ENCODE results near the gene KANSL1. TPM values are rescaled to one million over a fixed set of nuclear protein-coding genes. Genes with fewer than 3 reads are reported as not detected.
A peak's percentile ranks its signal among the peaks of the same experiment; 100 is the strongest.

The KANSL1 gene
- total RNA-seq, 1 donor from 2014 or later, result 94.5 TPM

DNA sequence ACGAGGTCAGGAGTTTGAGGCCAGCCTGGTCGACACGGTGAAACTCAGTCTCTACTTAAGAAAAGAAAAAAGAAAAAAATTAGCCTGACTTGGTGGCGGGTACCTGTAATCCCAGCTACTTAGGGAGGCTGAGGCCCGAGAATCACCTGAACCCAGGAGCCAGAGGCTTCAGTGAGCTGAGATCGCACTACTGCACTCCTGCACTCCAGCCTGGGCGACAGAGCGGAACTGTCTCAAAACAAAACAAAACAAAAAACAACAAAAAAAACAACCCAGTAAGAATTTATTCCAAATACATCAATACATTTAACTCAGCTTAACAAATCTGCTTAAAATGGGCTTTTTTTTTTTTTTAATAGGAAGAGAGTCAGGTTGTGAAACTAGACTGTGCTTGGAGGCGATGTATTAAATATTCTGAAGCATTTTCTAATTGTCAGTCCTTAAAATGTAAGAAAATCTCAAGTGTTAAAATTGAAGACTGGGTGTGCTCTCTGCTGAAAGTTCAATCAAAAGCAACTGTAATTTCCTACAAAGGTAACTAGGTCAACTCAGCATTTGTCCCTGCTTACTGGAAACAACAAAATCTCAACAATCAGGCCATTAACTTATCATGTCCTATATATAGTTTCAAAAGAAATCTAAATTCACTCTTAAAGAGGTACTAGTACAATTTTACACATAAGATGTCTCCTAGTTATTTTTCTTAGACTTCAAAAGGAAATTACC is 23.2 kb downstream of the KANSL1 start:
- peaks cover 14 to 30% (median 20%) of the 10 kb centered on the region in 3 donors for H3K36me3 ChIP-seq (ENCODE audit: control insufficient read depth in 3 of 3, insufficient read depth in 3 of 3, low read length in 3 of 3)
- no peak overlapping the region for H3K27ac ChIP-seq (ENCODE audit: low read depth, low read length)
- no peaks in the 10 kb centered on the region for H3K27me3 ChIP-seq (ENCODE audit: control insufficient read depth in 3 of 3, insufficient read depth in 3 of 3, low read length in 3 of 3)
- no peak overlapping the region for H3K4me3 ChIP-seq (ENCODE audit: low read length in 3 of 3)
- H3K4me1 ChIP-seq (ENCODE audit: control insufficient read depth in 3 of 3, insufficient read depth in 3 of 3, low read length in 3 of 3), result peaks cover 21 to 65% (median 48%) of the 10 kb centered on the region in 3 donors
- no peaks in the 10 kb centered on the region for H3K9me3 ChIP-seq (ENCODE audit: control insufficient read depth in 3 of 3, low read length in 3 of 3)
- H3K9ac ChIP-seq (ENCODE audit: low read depth in 1 of 3, low read length in 3 of 3), result no peak overlapping the region

DNA sequence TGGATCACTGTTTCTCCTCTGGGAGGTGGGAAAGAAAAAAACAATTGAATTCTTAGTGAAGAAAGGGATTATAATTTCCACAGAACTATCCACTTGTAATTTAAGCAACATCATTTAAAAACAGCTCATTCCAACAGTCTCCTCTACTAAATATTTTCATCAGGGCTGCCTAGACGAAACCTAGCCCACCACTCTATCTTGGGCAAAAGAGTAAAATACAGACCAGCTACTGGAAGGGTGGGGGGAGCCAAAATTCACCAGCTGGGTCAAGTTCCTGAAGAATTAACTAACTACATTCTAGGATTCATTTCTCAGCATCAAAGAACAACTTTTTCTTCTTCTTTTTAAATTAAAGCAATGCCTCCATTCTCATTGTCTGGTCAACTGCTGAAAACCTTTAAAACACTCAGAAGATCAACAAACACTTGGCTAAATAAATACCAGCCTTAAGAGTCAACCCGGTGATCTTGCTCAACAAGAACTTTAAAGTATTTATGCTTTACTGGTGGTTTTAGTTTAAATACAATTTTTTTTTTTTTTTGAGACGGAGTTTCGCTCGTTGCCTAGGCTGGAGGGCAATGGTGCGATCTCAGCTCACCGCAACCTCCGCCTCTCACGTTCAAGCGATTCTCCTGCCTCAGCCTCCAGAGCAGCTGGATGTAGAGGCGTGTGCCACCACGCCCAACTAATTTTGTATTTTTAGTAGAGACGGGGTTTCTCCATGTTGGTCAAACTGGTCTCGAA is 25.2 kb downstream of the KANSL1 start:
- Histone ChIP-seq H3K4me1 (ENCODE audit: control insufficient read depth in 3 of 3, insufficient read depth in 3 of 3, low read length in 3 of 3) (peaks cover 22 to 65% (median 46%) of the 10 kb centered on the region in 3 donors), H3K9me3 (ENCODE audit: control insufficient read depth in 3 of 3, low read length in 3 of 3) (no peaks in the 10 kb centered on the region), H3K4me3 (ENCODE audit: low read length in 3 of 3) (no peak overlapping the region), H3K27ac (ENCODE audit: low read depth, low read length) (no peak overlapping the region), H3K9ac (ENCODE audit: low read depth in 1 of 3, low read length in 3 of 3) (peak overlapping the region in 1 of 3 donors; percentile 23), H3K27me3 (ENCODE audit: control insufficient read depth in 3 of 3, insufficient read depth in 3 of 3, low read length in 3 of 3) (no peaks in the 10 kb centered on the region), H3K36me3 (ENCODE audit: control insufficient read depth in 3 of 3, insufficient read depth in 3 of 3, low read length in 3 of 3) (peaks cover 14 to 30% (median 20%) of the 10 kb centered on the region in 3 donors)

DNA sequence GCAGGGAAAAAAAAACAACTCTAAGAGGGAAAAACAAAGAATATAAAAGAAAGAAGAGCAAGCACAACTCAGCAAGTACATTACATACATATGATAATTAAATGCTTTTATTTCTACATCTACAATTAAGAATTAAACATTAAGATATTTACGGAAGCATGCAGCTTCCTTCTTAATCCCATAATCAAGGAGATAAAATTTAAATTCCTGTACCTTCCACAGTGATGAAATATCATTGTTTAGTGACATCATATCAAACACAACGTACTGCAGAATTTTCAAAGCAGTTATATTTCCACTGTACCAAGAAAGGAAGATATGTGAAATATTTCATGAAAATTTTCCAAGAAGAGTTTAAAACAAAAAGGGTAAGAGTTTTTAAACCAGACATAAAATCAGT is 26.0 kb downstream of the KANSL1 start:
- Histone ChIP-seq H3K36me3 (ENCODE audit: control insufficient read depth in 3 of 3, insufficient read depth in 3 of 3, low read length in 3 of 3) (peaks cover 14 to 30% (median 20%) of the 10 kb centered on the region in 3 donors), H3K27me3 (ENCODE audit: control insufficient read depth in 3 of 3, insufficient read depth in 3 of 3, low read length in 3 of 3) (no peaks in the 10 kb centered on the region), H3K4me3 (ENCODE audit: low read length in 3 of 3) (no peak overlapping the region), H3K9me3 (ENCODE audit: control insufficient read depth in 3 of 3, low read length in 3 of 3) (no peaks in the 10 kb centered on the region), H3K4me1 (ENCODE audit: control insufficient read depth in 3 of 3, insufficient read depth in 3 of 3, low read length in 3 of 3) (peaks cover 29 to 66% (median 48%) of the 10 kb centered on the region in 3 donors), H3K9ac (ENCODE audit: low read depth in 1 of 3, low read length in 3 of 3) (peak overlapping the region in 1 of 3 donors; percentile 23), H3K27ac (ENCODE audit: low read depth, low read length) (no peak overlapping the region)

DNA sequence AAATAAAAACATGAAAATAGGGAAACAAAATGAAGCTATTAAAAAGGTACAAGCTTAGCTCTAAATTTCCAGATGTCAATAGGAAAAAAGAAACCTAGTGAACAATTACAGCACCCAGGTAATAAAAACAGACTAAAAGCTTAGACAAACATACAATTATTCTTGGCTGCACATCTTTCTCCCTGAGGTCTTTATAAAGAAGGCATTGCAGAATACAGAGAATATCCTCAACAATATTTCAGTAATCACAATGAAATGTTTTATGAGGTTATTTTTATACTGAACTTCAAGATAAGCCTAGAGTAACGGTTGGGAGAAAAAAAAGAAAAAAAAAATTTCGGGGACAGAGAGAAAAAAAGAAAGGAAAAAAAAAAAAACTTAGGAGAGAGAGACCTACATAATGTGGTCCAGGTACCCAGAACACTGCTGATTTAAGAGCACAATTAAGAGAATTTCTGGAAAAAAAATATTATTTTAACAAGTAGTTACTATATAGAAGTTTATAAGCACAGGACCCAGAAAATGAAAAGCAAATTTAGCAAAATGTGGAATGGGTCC is 26.5 kb downstream of the KANSL1 start:
- no peaks in the 10 kb centered on the region for H3K27me3 ChIP-seq (ENCODE audit: control insufficient read depth in 3 of 3, insufficient read depth in 3 of 3, low read length in 3 of 3)
- H3K9ac ChIP-seq (ENCODE audit: low read depth in 1 of 3, low read length in 3 of 3), result no peak overlapping the region
- H3K4me1 ChIP-seq (ENCODE audit: control insufficient read depth in 3 of 3, insufficient read depth in 3 of 3, low read length in 3 of 3), result peaks cover 29 to 62% (median 48%) of the 10 kb centered on the region in 3 donors
- H3K9me3 ChIP-seq (ENCODE audit: control insufficient read depth in 3 of 3, low read length in 3 of 3), result no peaks in the 10 kb centered on the region
- peaks cover 13 to 26% (median 16%) of the 10 kb centered on the region in 3 donors for H3K36me3 ChIP-seq (ENCODE audit: control insufficient read depth in 3 of 3, insufficient read depth in 3 of 3, low read length in 3 of 3)
- H3K4me3 ChIP-seq (ENCODE audit: low read length in 3 of 3), result no peak overlapping the region
- H3K27ac ChIP-seq (ENCODE audit: low read depth, low read length), result no peak overlapping the region

DNA sequence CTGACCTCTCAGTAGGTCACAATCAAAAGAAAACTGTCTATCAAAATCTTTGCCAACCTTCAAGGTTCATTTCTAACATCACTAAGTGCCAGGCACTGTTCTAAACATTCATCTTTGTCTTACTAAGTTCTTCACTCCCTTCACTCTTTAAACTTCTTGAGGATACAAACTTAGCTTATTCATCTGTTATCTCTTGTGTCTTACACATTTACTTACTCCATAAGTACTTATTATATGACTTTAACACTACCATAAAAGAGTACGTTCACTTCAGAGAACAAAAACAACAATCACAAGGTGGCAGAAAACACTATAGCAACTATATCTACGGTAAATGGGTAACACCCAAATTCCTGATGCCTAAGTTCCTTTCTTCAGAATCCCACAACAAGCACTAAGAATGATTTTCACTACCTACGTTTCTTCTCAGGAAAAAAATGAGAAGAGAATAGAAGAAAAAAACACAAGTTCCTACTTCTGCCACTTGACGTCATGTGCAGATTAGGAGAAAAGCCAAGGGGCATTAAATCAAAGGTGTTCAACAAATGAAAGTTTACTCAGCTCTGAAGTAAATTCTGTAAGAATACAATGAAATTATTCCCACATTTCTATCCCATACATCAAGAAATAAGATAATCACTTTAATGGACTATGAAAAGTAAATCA is 29.2 kb downstream of the KANSL1 start:
- H3K4me1 ChIP-seq (ENCODE audit: control insufficient read depth in 3 of 3, insufficient read depth in 3 of 3, low read length in 3 of 3), result peaks cover 38 to 60% (median 47%) of the 10 kb centered on the region in 3 donors

DNA sequence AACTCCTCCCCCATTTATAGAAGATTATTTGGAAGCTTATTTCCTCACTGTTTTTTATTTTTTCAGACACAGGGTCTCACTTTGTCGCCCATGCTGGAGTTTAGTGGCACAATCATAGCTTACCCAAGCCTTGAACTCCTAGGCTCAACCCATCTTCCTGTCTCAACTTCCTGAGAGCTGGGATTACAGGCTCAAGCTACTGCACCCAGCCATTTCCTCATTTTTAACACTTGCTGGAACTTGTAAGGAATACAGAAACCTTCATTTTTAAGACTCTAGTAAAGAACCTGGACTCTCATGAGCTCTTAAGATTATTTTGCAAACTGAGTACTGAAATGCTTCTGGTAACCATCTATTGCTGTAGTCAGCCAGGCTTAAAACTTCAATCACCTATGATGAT is 29.9 kb downstream of the KANSL1 start:
- no peaks in the 10 kb centered on the region for H3K36me3 ChIP-seq (ENCODE audit: control insufficient read depth in 3 of 3, insufficient read depth in 3 of 3, low read length in 3 of 3)
- no peak overlapping the region for H3K27ac ChIP-seq (ENCODE audit: low read depth, low read length)
- no peaks in the 10 kb centered on the region for H3K27me3 ChIP-seq (ENCODE audit: control insufficient read depth in 3 of 3, insufficient read depth in 3 of 3, low read length in 3 of 3)
- H3K4me3 ChIP-seq (ENCODE audit: low read length in 3 of 3), result no peak overlapping the region
- H3K9me3 ChIP-seq (ENCODE audit: control insufficient read depth in 3 of 3, low read length in 3 of 3), result no peaks in the 10 kb centered on the region
- peaks cover 42 to 67% (median 52%) of the 10 kb centered on the region in 3 donors for H3K4me1 ChIP-seq (ENCODE audit: control insufficient read depth in 3 of 3, insufficient read depth in 3 of 3, low read length in 3 of 3)
- H3K9ac ChIP-seq (ENCODE audit: low read depth in 1 of 3, low read length in 3 of 3), result no peak overlapping the region

More for the DNA sequence above, 29.2 kb downstream of the KANSL1 start:
- Histone ChIP-seq H3K9ac (ENCODE audit: low read depth in 1 of 3, low read length in 3 of 3) (no peak overlapping the region), H3K27me3 (ENCODE audit: control insufficient read depth in 3 of 3, insufficient read depth in 3 of 3, low read length in 3 of 3) (no peaks in the 10 kb centered on the region), H3K4me3 (ENCODE audit: low read length in 3 of 3) (no peak overlapping the region), H3K27ac (ENCODE audit: low read depth, low read length) (no peak overlapping the region), H3K36me3 (ENCODE audit: control insufficient read depth in 3 of 3, insufficient read depth in 3 of 3, low read length in 3 of 3) (peaks cover 0 to 3% (median 0%) of the 10 kb centered on the region in 3 donors), H3K9me3 (ENCODE audit: control insufficient read depth in 3 of 3, low read length in 3 of 3) (no peaks in the 10 kb centered on the region)

DNA sequence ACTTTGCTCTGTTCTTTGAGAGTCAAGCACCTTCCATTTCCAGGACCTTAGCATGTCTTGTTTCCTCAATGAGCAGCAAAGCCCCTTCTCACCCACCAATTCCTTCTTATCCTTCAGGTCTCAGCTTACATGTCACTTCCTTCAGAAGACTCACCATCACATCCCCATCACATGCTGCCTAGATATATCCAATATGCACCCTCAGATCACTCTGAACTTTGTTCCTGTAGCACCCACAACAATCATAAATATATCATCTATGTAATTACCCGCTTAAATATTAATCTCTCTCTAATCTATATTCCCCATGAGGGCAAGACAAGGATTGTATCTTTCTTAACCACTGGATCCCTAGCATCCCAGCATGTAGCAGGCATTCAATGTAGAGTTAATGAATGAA is 30.4 kb downstream of the KANSL1 start:
- no peaks in the 10 kb centered on the region for H3K36me3 ChIP-seq (ENCODE audit: control insufficient read depth in 3 of 3, insufficient read depth in 3 of 3, low read length in 3 of 3)
- peaks cover 44 to 69% (median 52%) of the 10 kb centered on the region in 3 donors for H3K4me1 ChIP-seq (ENCODE audit: control insufficient read depth in 3 of 3, insufficient read depth in 3 of 3, low read length in 3 of 3)
- no peak overlapping the region for H3K9ac ChIP-seq (ENCODE audit: low read depth in 1 of 3, low read length in 3 of 3)
- no peaks in the 10 kb centered on the region for H3K27me3 ChIP-seq (ENCODE audit: control insufficient read depth in 3 of 3, insufficient read depth in 3 of 3, low read length in 3 of 3)
- H3K4me3 ChIP-seq (ENCODE audit: low read length in 3 of 3), result no peak overlapping the region
- H3K27ac ChIP-seq (ENCODE audit: low read depth, low read length), result no peak overlapping the region
- no peaks in the 10 kb centered on the region for H3K9me3 ChIP-seq (ENCODE audit: control insufficient read depth in 3 of 3, low read length in 3 of 3)

DNA sequence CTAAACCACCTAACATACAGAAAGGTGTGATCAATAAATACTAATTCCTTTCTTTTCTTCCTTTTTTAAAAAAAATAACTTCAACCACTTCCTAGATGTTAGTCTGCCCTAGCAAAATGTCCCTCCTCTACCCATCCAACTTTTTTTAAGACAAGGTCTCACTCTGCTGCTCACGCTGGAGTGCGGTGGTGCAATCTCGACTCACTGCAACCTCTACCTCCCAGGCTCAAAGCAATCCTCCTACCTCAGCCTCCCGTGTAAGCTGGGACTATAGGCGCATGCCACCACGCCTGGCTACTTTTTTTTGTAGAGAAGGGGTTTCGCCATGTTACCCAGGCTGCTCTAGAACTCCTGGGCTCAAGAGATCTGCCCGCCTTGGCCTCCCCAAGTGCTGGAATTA is 33.1 kb downstream of the KANSL1 start:
- H3K4me3 ChIP-seq (ENCODE audit: low read length in 3 of 3), result no peak overlapping the region
- H3K9ac ChIP-seq (ENCODE audit: low read depth in 1 of 3, low read length in 3 of 3), result no peak overlapping the region
- H3K27ac ChIP-seq (ENCODE audit: low read depth, low read length), result no peak overlapping the region
- H3K36me3 ChIP-seq (ENCODE audit: control insufficient read depth in 3 of 3, insufficient read depth in 3 of 3, low read length in 3 of 3), result no peaks in the 10 kb centered on the region
- no peaks in the 10 kb centered on the region for H3K9me3 ChIP-seq (ENCODE audit: control insufficient read depth in 3 of 3, low read length in 3 of 3)
- H3K4me1 ChIP-seq (ENCODE audit: control insufficient read depth in 3 of 3, insufficient read depth in 3 of 3, low read length in 3 of 3), result peaks cover 48 to 69% (median 56%) of the 10 kb centered on the region in 3 donors
- no peaks in the 10 kb centered on the region for H3K27me3 ChIP-seq (ENCODE audit: control insufficient read depth in 3 of 3, insufficient read depth in 3 of 3, low read length in 3 of 3)

DNA sequence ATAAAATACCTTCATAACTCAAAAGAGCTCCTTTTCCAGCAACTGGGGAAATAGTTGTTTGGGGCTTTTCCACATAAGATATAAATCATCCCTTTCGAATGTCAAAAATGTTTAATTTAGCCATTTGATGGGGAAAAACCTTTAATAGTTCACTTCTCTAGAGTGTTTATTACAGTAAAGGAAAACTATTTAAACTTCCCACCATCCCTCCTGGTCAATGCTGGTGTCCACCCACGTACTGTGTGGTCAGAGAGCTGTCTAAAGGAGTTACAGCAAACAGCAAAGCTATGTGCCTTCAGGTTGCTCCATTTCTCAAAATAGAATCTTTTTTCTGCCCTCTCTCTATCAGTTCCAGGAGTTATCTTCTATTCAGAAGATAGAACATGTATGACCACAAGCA is 33.5 kb downstream of the KANSL1 start:
- Histone ChIP-seq H3K27me3 (ENCODE audit: control insufficient read depth in 3 of 3, insufficient read depth in 3 of 3, low read length in 3 of 3) (no peaks in the 10 kb centered on the region), H3K36me3 (ENCODE audit: control insufficient read depth in 3 of 3, insufficient read depth in 3 of 3, low read length in 3 of 3) (no peaks in the 10 kb centered on the region), H3K9me3 (ENCODE audit: control insufficient read depth in 3 of 3, low read length in 3 of 3) (no peaks in the 10 kb centered on the region), H3K4me1 (ENCODE audit: control insufficient read depth in 3 of 3, insufficient read depth in 3 of 3, low read length in 3 of 3) (peaks cover 46 to 69% (median 54%) of the 10 kb centered on the region in 3 donors), H3K4me3 (ENCODE audit: low read length in 3 of 3) (no peak overlapping the region), H3K9ac (ENCODE audit: low read depth in 1 of 3, low read length in 3 of 3) (no peak overlapping the region), H3K27ac (ENCODE audit: low read depth, low read length) (no peak overlapping the region)

Data from skeletal muscle tissue (tissue), 4 donors.